HG02763 (cell line): Measurements from ENCODE around the gene DNM2.
"Not testable (repeated sequence)": the region's sequence is repeated elsewhere in the genome, so short reads cannot be mapped to it uniquely, and the experiment has no call there.

ENCODE experiments used
- ATAC-seq: cut with Tn5 transposase; IDR thresholded peaks from one replicate; pipeline ENCODE4 v1.9.1; 2021; ENCODE audit warnings: mild to moderate bottlenecking, moderate library complexity; ENCODE audit not compliant: unreplicated experiment

DNM2 gene

DNA sequence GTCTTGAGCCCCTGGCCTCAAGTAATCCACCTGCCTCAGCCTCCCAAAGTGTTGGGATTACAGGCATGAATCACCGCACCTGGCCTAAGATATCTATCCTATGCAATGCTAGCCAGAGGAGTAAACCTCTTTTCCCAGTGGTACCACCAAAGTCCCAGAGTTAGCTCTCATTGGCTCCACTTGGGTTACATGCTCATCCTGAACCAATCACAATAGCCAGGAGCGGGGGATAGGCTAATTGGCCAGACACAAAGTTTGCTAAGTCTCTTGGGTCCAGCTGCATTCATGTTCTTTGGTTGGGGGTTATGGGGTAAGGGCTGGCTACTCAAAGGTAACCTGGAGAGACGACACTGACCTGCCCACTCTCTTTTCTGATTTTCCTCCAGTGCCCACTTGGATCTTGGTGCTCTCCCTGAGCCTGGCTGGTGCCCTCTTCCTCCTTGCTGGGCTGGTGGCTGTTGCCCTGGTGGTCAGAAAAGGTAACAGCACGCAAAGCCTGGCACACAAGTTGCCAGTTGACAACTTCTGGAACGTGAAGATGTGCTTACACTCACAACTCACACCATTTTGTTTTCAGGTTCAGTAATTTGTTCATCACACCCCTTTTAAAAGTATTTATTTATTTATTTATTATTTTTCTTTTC lies 138.1 kb downstream of the DNM2 start:
- ATAC-seq = no peak

GRCh38 chr19:10856899-10857298 lies 139.0 kb downstream of the DNM2 start:
- ATAC-seq = not testable (repeated sequence)

DNA sequence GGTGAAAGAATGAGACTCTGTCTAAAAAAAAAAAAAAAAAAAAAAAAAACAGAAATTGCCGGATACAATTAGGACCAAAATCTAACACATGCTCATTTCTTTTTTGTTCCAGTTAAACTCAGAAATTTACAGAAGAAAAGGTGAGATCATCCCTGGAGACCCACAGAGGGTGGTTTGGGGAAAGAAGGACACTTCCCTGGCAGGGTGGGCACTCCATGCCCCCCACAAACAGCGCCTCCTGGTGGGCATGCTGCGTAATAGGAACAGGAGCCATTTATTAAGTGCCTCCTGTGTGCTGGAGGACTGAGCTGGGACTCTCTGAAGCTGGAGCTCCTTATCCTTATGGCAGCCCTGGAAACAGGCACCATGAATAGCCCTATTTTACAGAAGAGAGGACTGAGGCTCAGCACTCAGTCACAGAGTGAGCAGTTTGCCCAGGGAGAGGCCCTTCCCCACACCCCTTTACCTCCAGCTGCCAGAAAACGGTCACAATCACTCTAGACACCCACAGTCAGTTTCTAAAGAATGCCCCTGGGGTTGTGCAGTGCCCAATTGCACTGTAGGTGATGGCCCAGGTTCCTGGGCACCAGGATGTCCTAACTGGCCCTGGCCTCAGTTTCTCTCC lies 140.4 kb downstream of the DNM2 start:
- ATAC-seq = no peak

- no peak for ATAC-seq
These were observed 143.3 kb downstream of the DNM2 start for GRCh38 chr19:10861103-10861651.

GRCh38 chr19:10862561-10863106 lies 144.8 kb downstream of the DNM2 start:
- ATAC-seq = no peak

DNA sequence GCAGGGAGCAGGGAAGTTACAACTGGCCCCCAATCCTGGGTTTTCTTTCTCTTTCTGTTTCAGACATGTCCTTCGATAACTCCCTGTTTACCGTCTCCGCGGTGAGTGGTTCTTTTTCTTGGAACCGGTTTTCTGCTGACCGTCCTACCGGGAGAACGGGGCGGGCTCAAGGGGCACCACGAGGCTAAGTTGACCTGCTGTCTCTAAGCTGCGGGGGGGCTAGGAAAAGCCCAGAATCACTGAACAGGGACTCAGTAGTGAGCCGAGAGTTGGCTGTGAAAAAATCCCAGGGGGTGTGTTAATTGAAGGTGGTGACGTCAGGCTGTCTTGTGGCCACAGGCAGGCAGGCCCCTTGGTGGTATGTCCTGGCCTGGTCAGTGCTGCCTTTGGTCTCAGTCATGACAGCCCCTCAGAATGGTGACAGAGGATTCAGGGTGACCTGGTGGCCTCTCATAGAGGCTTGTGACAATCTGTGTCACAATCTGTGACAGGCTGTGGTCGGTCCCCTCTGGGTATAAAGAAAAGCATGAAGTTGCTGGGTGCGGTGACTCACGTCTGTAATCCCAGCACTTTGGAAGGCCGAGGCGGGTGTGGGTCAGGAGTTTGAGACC lies 145.3 kb downstream of the DNM2 start:
- no peak for ATAC-seq

DNA sequence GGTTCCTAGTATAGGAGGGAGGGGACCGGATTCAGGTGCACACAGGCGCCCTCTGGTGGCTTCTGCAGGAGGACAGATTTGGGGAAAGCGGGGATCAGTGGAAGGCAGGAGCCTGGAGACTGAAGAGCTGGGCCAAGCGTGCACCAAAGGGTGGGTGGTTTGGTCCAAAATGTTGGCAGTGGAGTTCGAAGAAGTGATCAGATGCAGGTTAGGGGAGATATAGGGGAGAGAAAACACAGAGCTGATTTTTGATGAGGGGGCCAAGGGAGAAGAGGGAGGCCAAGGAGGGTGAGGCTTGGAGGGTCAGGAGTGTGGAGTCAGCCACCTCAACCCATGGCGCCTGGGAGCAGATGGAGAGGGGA lies 146.6 kb downstream of the DNM2 start:
- ATAC-seq = no peak

DNA sequence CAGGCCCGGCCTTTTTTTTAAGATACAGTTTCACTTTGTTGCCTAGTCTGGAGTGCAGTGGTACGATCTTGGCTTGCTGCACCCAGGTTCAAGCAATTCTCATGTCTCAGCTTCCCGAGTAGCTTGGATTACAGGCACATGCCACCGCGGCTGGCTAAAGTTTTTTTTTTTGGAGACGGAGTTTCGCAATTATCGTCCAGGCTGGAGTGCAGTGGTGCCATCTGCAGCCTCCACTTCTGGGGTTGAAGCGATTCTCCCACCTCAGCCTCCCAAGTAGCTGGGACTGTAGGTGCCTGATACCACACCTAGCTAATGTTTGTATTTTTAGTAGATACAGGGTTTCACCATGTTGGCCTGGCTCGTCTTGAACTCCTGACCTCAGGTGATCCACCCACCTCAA lies 148.6 kb downstream of the DNM2 start:
- no peak for ATAC-seq

GRCh38 chr19:10868872-10869547 lies 151.1 kb downstream of the DNM2 start:
- ATAC-seq = no peak

- not testable (repeated sequence) for ATAC-seq
These were observed 152.0 kb downstream of the DNM2 start for GRCh38 chr19:10869872-10870311.

DNA sequence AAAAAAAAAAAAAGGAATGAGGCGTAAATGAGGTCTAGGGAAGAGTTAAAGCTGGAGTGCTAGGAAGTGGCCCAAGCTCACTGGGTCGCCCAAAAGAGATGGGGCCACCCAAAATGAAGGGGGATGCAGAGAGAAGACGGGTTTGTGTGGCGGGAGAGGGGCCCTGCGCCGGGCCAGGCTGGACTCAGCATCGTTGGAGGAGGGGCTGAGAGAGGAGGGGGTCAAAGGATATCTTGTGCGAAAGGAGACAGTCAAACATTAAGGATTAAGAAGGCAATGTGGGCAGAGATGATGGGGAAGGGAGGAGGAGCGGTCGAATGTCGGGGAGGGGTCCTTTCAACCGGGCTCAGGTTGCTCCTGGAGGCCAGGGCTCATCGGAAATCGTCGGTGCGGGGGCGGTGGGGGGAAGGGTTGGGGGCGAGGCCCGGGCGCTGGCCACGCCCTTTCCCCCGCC lies 152.6 kb downstream of the DNM2 start:
- no peak for ATAC-seq

GRCh38 chr19:10870955-10871603 lies 153.2 kb downstream of the DNM2 start, which contains the start of gene CARM1:
TSS of gene CARM1 (plus strand) at chr19:10871553. CDS start at chr19:10871703, 150 bp downstream.
- ATAC-seq = peak; percentile 79

GRCh38 chr19:10871711-10872545 lies 154.0 kb downstream of the DNM2 start:
- ATAC-seq = no peak

- ATAC-seq = no peak
These were observed 154.7 kb downstream of the DNM2 start for GRCh38 chr19:10872546-10873107.

DNA sequence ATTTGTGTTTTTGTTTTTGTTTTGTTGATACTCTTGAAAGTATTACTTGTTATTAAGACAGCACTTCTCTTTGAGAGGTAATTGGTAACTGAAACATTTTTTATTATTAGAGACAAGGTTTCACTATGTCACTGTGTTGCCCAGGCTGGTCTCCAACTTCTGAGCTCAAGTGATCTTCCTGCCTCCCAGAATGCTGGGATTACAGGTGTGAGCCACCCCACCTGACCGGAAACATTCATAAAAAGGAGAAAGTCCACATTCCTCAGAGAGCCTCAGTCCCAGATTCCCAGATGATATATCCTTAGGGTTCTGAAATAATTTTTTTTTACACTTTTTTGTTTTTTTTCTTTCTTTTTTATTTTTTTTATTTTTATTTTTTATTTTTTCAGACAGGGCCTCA lies 156.1 kb downstream of the DNM2 start:
- no peak for ATAC-seq

DNA sequence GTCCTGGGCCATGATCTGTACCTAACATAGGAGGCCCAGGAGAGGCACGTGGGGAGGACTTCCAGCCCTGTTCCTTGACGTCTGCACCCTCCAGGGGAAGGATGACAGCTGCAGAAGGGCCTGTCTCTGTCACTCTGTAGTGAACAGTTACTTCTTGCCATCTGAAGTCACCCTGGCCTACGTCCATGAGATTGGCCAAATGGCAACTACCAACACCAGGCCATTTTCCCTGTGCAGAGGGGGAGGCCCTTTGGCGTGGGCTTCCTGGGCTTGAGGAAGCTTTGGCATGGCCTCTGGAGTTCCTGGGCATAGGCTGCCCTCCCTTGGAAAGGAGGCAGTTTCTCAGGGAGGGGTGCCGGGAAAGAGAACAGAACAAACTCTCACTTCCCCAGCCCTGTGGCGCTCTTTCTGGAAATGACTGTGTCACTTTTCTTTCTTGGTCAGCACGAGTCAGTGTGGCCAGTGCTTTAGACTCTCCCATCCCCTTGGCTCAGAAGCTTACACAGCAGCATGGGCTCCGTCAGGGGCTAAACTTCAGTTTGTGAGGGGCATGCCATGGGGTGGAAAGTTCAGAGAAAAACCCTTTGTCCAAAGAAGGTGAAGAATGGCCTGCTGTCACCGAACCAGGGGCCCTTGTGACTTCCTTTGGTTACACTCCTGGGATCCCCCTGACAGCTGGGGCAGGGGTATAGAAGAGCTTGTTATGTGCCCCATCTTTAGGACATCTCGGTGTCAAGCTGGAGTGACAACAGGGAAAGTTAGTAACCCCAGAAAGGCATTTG lies 158.8 kb downstream of the DNM2 start:
- ATAC-seq = no peak

- not testable (repeated sequence) for ATAC-seq
These were observed 159.7 kb downstream of the DNM2 start for GRCh38 chr19:10877608-10878007.

- no peak for ATAC-seq
These were observed 160.4 kb downstream of the DNM2 start for GRCh38 chr19:10878253-10878652.
